Fibroblast of villous mesenchyme (primary cell): ENCODE results near the gene ERC1. TPM values are rescaled to one million over a fixed set of nuclear protein-coding genes. Genes with fewer than 3 reads are reported as not detected.

Source experiments
- DNase-seq: peaks from one replicate; pipeline ENCODE4 v3.0.0-alpha.2; 2010; ENCODE audit warnings: low read depth
- H3K4me3 ChIP-seq: 2 replicates; pipeline ENCODE4 v1.5.1; 2011; ENCODE audit warnings: low read depth, mild to moderate bottlenecking, low read length
- CTCF ChIP-seq: IDR thresholded peaks from 2 replicates; pipeline ENCODE4 v1.5.1; 2012; ENCODE audit warnings: low read depth, mild to moderate bottlenecking, low read length; ENCODE audit not compliant: insufficient read depth
- total RNA-seq: library from RNA; depleted of rRNA; stranded (reverse); fragments of >200 nt; gene quantifications from 2 replicates; pipeline ENCODE4 v1.2.3, GENCODE V29; 2012

Gene ERC1
- total RNA-seq, 1 donor, result 49.7 TPM

DNA sequence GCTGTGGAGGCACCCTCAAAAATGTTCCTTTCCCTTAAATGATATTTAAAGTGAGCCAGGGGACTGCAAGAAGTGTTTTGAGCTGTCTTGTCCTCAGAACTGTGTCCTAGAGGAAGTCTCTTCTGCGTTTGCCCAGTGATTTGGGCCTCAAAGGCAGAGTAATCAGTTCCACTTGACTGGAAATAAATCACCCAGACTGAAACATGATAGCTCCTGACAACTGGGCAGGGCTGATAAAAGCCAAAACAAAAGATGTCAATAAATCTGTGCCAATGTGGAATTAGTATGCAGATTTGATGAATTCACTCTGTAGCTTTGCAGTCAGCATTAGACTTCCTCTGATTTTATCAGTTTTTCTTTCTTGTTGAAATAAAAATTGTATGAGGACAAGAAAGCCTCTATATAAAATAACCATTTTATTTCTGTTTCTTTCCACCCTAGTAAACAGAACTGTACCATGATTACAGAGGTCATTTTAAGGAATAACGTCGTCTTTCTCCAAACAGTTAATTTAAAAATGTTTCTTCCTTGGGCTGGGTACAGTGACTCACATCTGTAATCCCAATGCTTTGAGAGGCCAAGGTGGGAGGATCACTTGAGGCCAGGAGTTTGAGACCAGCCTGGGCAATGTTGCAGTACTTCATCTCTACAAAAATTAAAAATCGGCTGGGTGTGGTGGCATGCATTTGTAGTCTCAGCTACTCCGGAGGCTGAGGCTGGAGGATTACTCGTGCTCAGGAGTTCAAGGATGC, 180.8 kb downstream of the ERC1 start:
- DNase-seq, result no peak
- TF ChIP-seq CTCF, result no peak
- H3K4me3 ChIP-seq, result no peak overlapping the region

DNA sequence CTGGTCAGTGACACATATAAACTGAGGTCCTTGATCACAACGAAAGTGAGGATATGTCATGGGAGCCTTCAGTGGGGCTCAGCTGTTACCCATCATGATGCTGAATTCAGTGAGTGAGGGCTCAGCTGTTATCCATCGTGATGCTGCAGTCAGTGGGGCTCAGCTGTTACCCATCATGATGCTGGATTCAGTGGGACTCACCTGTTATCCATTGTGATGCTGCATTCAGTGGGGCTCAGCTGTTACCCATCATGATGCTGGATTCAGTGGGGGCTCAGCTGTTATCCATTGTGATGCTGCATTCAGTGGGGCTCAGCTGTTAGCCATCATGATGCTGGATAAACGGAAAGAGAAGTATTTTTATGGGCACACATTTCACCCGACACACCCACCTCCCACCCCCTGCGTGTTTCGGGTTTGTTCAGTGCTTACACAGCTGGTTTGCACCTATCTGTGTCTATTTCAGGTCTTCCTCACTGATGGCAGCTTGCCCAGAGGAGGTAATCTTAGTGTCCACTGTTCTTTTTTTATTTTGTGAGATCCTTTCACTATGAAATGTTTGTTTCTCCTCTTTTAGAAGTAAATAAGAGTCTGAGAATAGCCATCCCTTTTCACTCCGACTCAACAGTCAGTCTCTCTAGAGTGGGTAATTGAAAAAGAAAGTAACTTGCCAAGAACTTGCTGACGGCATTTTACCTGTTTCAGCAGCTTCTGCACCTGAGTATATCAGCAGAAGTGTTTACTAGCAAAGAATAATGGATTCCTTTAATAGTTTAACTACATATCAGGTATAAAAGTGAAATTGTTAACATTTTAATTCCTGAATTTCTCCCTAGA, 183.0 kb downstream of the ERC1 start:
- DNase-seq, result no peak
- no peak overlapping the region for H3K4me3 ChIP-seq
- TF ChIP-seq CTCF, result no peak

DNA sequence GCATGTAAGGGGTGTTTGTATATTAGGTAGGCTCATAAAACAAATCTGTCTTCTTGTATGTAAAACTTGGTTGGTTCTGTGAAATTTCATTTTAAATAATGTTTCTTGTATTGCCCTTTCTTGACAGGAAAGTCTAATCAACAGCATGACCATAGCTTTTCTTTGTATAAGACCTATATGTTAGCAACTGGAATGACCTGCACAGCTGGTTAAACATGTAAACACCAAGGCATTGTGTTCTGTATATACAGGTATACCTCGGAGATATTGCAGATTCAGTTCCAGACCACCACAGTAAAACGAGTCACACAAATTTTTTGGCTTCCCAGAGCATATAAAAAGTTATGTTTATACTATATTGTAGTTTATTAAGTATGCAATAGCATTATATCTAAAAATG, 183.6 kb downstream of the ERC1 start:
- DNase-seq, result no peak
- H3K4me3 ChIP-seq, result no peak overlapping the region
- TF ChIP-seq CTCF, result no peak

DNA sequence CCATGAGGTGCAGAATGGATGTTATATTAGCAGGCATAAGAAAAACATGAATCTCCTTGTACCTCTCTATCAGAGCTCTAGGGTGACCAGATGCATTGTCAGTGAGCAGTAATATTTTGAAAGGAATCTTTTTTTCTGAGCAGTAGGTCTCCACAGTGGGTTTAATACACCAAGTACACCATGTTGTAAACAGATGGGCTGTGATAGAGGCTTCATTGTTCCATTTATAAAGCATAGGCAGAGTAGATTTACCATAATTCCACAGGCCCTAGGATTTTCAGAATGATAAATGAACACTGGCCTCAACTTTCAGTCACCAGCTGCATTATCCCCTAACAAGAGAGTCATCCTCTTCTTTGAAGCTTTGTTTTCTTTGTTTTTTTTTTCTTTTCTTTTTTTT, 185.2 kb downstream of the ERC1 start:
- DNase-seq, result no peak
- no peak for TF ChIP-seq CTCF
- H3K4me3 ChIP-seq, result no peak overlapping the region

DNA sequence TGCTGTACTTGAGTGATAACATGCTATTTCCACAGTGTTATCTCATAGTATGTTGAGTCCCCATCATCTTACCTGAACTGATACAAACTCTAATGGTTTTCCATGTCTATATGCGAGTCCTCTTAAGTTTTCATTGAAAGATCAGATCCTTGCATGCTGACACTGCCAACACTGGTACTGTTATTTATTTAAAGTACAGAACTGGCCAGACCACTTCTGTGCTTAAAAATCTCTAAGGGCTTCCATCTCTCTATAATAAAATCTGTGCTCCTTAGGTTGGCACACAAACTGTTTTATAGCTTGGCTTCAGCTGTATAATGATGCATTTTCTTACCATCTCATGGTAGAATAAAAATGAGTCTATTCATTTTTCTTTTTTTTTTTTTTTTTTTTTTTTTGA, 188.1 kb downstream of the ERC1 start:
- no peak for DNase-seq
- H3K4me3 ChIP-seq, result no peak overlapping the region

GRCh38 chr12:1182069-1182468, 191.0 kb downstream of the ERC1 start:
- H3K4me3 ChIP-seq, result no peak overlapping the region
- no peak for DNase-seq
- TF ChIP-seq CTCF, result no peak

More for the DNA sequence above, 188.1 kb downstream of the ERC1 start:
- TF ChIP-seq CTCF, result no peak
